GM23248 (cell line): ENCODE data around the gene VTI1A. TPM values are rescaled to one million over a fixed set of nuclear protein-coding genes. Genes with fewer than 3 reads are reported as not detected.

Source experiments
- DNase-seq: peaks from one replicate; pipeline ENCODE4 v3.0.0-alpha.2; 2015
- H2AFZ ChIP-seq: fragments of 200-600 bp; sonication (generic); 2 replicates; pipeline ENCODE4 v1.6.1; 2016; ENCODE audit warnings: antibody characterized with exemption
- H3F3A ChIP-seq: fragments of 200-600 bp; sonication (generic); 2 replicates; pipeline ENCODE4 v1.6.1; 2016; ENCODE audit warnings: mild to moderate bottlenecking, antibody characterized with exemption, mixed run types; ENCODE audit not compliant: insufficient read depth
- H3K27ac ChIP-seq: fragments of 200-600 bp; sonication (generic); 2 replicates; pipeline ENCODE4 v1.5.1; 2016; ENCODE audit warnings: mild to moderate bottlenecking
- H3K27me3 ChIP-seq: fragments of 200-600 bp; sonication (generic); replicated peaks from 2 replicates; pipeline ENCODE4 v1.6.1; 2016; ENCODE audit warnings: mild to moderate bottlenecking; ENCODE audit not compliant: insufficient read depth
- H3K36me3 ChIP-seq: fragments of 200-600 bp; sonication (generic); 2 replicates; pipeline ENCODE4 v1.6.1; 2016; ENCODE audit warnings: low read depth, mild to moderate bottlenecking
- H3K4me1 ChIP-seq: fragments of 200-600 bp; sonication (generic); 2 replicates; pipeline ENCODE4 v1.6.1; 2016; ENCODE audit warnings: mild to moderate bottlenecking; ENCODE audit not compliant: insufficient read depth
- H3K4me2 ChIP-seq: fragments of 200-600 bp; sonication (generic); one replicate; pipeline ENCODE4 v1.6.1; 2016; ENCODE audit warnings: mild to moderate bottlenecking; ENCODE audit not compliant: unreplicated experiment
- H3K4me3 ChIP-seq: fragments of 200-600 bp; sonication (generic); 2 replicates; pipeline ENCODE4 v1.5.1; 2016; ENCODE audit warnings: mild to moderate bottlenecking
- H3K79me2 ChIP-seq: fragments of 200-600 bp; sonication (generic); 2 replicates; pipeline ENCODE4 v1.6.1; 2016; ENCODE audit warnings: mild to moderate bottlenecking; ENCODE audit not compliant: insufficient read depth
- H3K9ac ChIP-seq: fragments of 200-600 bp; sonication (generic); 2 replicates; pipeline ENCODE4 v1.6.1; 2016; ENCODE audit warnings: mild to moderate bottlenecking
- H3K9me2 ChIP-seq: fragments of 200-600 bp; sonication (generic); 2 replicates; pipeline ENCODE4 v1.6.1; 2016; ENCODE audit warnings: mixed run types, mild to moderate bottlenecking, moderate library complexity; ENCODE audit not compliant: insufficient read depth
- H3K9me3 ChIP-seq: fragments of 200-600 bp; sonication (generic); one replicate; pipeline ENCODE4 v1.6.1; 2017; ENCODE audit warnings: low read depth
- H4K20me1 ChIP-seq: fragments of 200-600 bp; sonication (generic); 2 replicates; pipeline ENCODE4 v1.6.0; 2016; ENCODE audit not compliant: insufficient read depth
- EZH2 ChIP-seq: fragments of 200-600 bp; sonication (generic); IDR thresholded peaks from 2 replicates; pipeline ENCODE4 v1.6.1; 2018; ENCODE audit warnings: antibody characterized with exemption, mild to moderate bottlenecking; ENCODE audit not compliant: insufficient read depth, poor library complexity, severe bottlenecking
- EZH2phosphoT487 ChIP-seq: fragments of 200-600 bp; sonication (generic); IDR thresholded peaks from 2 replicates; pipeline ENCODE4 v1.6.1; 2018; ENCODE audit warnings: antibody characterized with exemption, moderate library complexity, mild to moderate bottlenecking, low read depth; ENCODE audit not compliant: insufficient read depth
- WGBS, 2 experiments: methylation state at CpG; one replicate each; pipeline ENCODE4 v1.1.6; 2015 to 2017; ENCODE audit warnings: low lambda C conversion rate in 2 of 2, low coverage in 1 of 2; ENCODE audit errors: missing lambda C conversion rate in 2 of 2; 5-methylcytosine and 5-hydroxymethylcytosine counted together
- in situ Hi-C: fragments of 300-500 bp; cut with MboI; formaldehyde crosslinking; loops from 2 replicates; pipeline ENCODE4 v1.15.0; 2020
- polyA plus RNA-seq: library from polyadenylated mRNA; unstranded; fragments of >200 nt; fragmentation: Nextera tagmentation; extraction: Ambion mirVana; gene quantifications from 2 replicates; pipeline ENCODE4 v1.2.1, GENCODE V29; 2016
- total RNA-seq: library from RNA; depleted of rRNA; stranded (reverse); fragments of >200 nt; shearing (Covaris generic); gene quantifications from 2 replicates; pipeline ENCODE4 v1.2.3, GENCODE V29; 2014

The VTI1A gene
- total and polyA plus RNA-seq, 2 experiments from 2014 or later, result 21.6 to 26.4 TPM

DNA sequence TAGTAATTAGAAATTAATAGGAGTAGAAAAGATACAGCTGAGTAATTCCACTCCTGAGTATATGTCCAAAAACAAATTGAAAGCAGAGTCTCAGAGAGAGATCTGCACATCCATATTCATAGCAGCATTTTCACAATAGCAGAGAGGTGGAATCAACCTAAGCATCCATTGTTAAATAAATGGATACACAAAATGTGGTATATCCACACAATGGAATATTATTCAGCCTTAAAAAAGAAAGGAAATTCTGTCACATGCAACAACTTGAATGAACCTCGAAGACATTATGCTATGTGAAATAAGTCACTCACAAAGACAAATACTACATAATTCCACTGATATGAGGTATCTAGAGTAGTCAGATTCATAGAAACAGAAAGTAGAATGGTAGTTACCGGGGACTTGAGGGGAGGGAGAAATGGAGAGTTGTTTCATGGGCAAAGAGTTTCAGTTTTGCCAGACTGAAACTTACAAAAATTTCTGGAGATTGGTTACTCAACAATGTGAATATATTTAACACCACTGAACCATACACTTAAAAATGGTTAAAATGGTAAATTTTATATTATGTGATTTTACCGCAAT is 18.4 kb downstream of the VTI1A start:
- Histone ChIP-seq H3K27ac (no peak overlapping the region), H3K79me2 (no peaks in the 10 kb centered on the region), H4K20me1 (no peaks in the 10 kb centered on the region), H3K4me2 (no peak overlapping the region), H3K4me3 (no peak overlapping the region), H3F3A (peaks cover 3% of the 10 kb centered on the region; the same call in 1 of the 2 replicates), H3K36me3 (peaks cover 16% of the 10 kb centered on the region), H3K9me2 (no peaks in the 10 kb centered on the region), H3K9ac (no peak overlapping the region), H3K27me3 (no peaks in the 10 kb centered on the region), H2AFZ (no peak overlapping the region), H3K9me3 (no peaks in the 10 kb centered on the region), H3K4me1 (peaks cover 12% of the 10 kb centered on the region)
- no peak for DNase-seq
- 95 to 96% methylated on average over 3 of the region's 3 CpGs for WGBS, 2 experiments
- no peak for TF ChIP-seq EZH2
- no peak for TF ChIP-seq EZH2phosphoT487
- in situ Hi-C loops, result no loop called here

DNA sequence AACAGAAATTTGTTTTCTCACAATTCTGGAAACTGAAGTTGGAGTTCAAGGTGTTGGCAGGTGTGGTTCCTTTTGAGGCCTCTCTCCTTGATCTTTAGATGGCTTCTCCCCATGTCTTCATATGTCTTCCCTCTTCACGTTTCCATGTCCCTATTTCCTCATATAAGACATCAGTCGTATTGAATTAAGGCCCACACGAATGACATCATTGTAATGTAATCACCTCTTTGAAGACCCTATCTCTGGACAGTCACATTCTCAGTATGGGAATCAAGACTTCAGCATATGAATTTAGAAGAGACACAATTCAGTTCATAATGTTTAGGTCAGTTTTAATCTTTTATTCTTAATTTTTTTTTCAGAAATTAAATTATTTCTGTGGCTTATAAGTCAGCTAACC is 19.8 kb downstream of the VTI1A start:
- H2AFZ ChIP-seq, result no peak overlapping the region
- no peaks in the 10 kb centered on the region for H3K4me1 ChIP-seq
- H4K20me1 ChIP-seq, result no peaks in the 10 kb centered on the region
- no peak overlapping the region for H3K27ac ChIP-seq
- no peaks in the 10 kb centered on the region for H3K9me2 ChIP-seq
- H3K4me3 ChIP-seq, result no peak overlapping the region
- H3K27me3 ChIP-seq, result no peaks in the 10 kb centered on the region
- peaks cover 16% of the 10 kb centered on the region for H3K36me3 ChIP-seq
- no peaks in the 10 kb centered on the region for H3K9me3 ChIP-seq
- WGBS, 2 experiments, result 91 to 100% methylated on average over 3 of the region's 3 CpGs
- no peak for DNase-seq
- H3K4me2 ChIP-seq, result no peak overlapping the region
- TF ChIP-seq EZH2 (no peak), EZH2phosphoT487 (no peak)
- H3F3A ChIP-seq, result no peaks in the 10 kb centered on the region
- H3K9ac ChIP-seq, result no peak overlapping the region
- no peaks in the 10 kb centered on the region for H3K79me2 ChIP-seq
- in situ Hi-C loops, result no loop called here

DNA sequence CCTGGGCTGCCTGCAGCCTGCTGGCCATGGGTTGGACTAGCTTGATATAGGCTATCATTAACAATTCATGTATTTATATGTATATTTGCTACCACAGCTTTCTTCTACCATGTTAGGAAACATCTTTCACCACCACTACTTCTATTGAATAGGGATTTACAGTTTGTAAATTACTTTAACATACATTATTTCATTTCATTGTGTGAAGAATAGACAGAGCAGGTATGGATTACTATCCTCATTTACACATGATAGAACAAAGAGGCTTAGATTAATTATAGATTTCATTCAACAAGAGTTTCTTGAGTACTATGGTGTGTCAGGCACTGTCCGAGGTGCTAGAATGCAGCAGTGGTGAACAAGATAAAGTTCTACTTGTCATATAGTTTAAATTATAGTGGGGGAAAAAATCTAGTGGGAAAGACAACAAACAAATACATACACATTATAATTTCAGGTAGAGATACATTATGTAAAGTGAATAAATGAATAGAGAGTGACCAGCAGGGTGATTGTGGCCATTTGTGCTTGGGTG is 20.6 kb downstream of the VTI1A start:
- Histone ChIP-seq H2AFZ (no peak overlapping the region), H3K4me3 (no peak overlapping the region), H4K20me1 (no peaks in the 10 kb centered on the region), H3K79me2 (no peaks in the 10 kb centered on the region), H3K27me3 (no peaks in the 10 kb centered on the region), H3K9me2 (no peaks in the 10 kb centered on the region), H3F3A (0 out of 2 replicates have a peak, but pooled peaks cover 5% of the 10 kb centered on the region), H3K4me1 (no peaks in the 10 kb centered on the region), H3K4me2 (no peak overlapping the region), H3K36me3 (peaks cover 16% of the 10 kb centered on the region), H3K9ac (no peak overlapping the region), H3K27ac (no peak overlapping the region), H3K9me3 (no peaks in the 10 kb centered on the region)
- in situ Hi-C loops, result no loop called here
- DNase-seq, result no peak
- WGBS, 2 experiments, result 95 to 100% methylated on average over 1 of the region's 1 CpG
- no peak for TF ChIP-seq EZH2
- no peak for TF ChIP-seq EZH2phosphoT487

DNA sequence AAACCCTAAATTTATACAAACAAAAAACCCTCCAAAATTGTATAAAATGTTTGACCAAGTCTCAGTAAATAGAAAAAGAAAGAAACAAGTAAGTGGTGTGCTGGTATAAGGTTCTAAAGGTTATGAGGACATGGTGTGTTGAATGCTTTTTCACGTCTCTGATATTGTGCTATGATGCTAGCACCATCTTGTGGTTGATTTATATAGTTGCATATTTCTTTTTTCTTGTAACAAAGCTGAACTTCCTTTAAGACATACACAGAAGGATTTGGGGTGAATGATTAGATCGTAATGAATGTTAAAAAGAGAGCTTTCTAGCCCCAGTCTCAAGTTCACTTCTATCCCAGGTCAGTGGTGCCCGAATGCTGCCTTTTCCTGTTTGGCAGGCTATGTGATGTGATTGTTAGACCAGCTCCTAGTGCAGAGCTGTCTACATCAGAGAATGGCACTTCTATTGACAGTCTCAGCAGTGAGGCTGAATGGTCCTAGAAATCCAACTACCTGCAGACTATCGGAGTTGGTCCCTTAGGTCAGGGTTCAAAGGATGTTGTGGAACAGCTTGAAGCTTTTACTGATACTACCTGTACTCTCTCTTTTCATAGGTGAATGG is 25.0 kb downstream of the VTI1A start:
- H3K4me2 ChIP-seq, result no peak overlapping the region
- in situ Hi-C loops, result no loop called here
- no peak overlapping the region for H3K4me3 ChIP-seq
- peaks cover 12% of the 10 kb centered on the region for H3K4me1 ChIP-seq
- no peaks in the 10 kb centered on the region for H3K27me3 ChIP-seq
- H3F3A ChIP-seq, result 0 out of 2 replicates have a peak, but pooled peaks cover 5% of the 10 kb centered on the region
- DNase-seq, result peak; percentile 72
- no peaks in the 10 kb centered on the region for H3K9me3 ChIP-seq
- no peak for TF ChIP-seq EZH2
- TF ChIP-seq EZH2phosphoT487, result no peak
- WGBS, 2 experiments, result 3% methylated on average over 4 of the region's 4 CpGs
- no peaks in the 10 kb centered on the region for H3K36me3 ChIP-seq
- no peak overlapping the region for H3K9ac ChIP-seq
- H4K20me1 ChIP-seq, result no peaks in the 10 kb centered on the region
- no peak overlapping the region for H2AFZ ChIP-seq
- no peaks in the 10 kb centered on the region for H3K9me2 ChIP-seq
- peaks cover 13% of the 10 kb centered on the region for H3K79me2 ChIP-seq
- H3K27ac ChIP-seq, result no peak overlapping the region
